H1 (cell line): ENCODE measurements around the gene CD300LF.

Source experiments
- CBX5 ChIP-seq: fragments of 300-800, 300-1000 bp; sonication (generic); IDR thresholded peaks from 2 replicates; pipeline ENCODE4 v1.7.1; 2016; ENCODE audit warnings: antibody characterized with exemption, low read length, low read depth
- CEBPB ChIP-seq: IDR thresholded peaks from 2 replicates; pipeline ENCODE4 v1.6.1; 2012; ENCODE audit warnings: low read depth, low read length
- CTCF ChIP-seq, 3 experiments: IDR thresholded peaks; 1 replicate in 2 of 3; 2 replicates in 1 of 3; pipeline versions ENCODE4 v1.5.1 to v1.6.1; 2011; ENCODE audit warnings: low read length in 3 of 3, mild to moderate bottlenecking in 3 of 3, inconsistent platforms in 2 of 3, low read depth in 1 of 3, moderate library complexity in 1 of 3; ENCODE audit not compliant: insufficient read depth in 1 of 3; ENCODE audit errors: control extremely low read depth in 1 of 3
- EZH2 ChIP-seq: fragments of 200-600 bp; sonication (generic); IDR thresholded peaks from 2 replicates; pipeline ENCODE4 v1.7.1; 2012; ENCODE audit warnings: low read depth, mild to moderate bottlenecking, moderate library complexity, low read length, inconsistent platforms; ENCODE audit not compliant: severe bottlenecking
- KDM1A ChIP-seq: fragments of 200-600, 300-600 bp; sonication (generic); IDR thresholded peaks from 2 replicates; pipeline ENCODE4 v1.7.1; 2016; ENCODE audit warnings: mild to moderate bottlenecking, low read length, borderline replicate concordance
- MAX ChIP-seq: IDR thresholded peaks from 2 replicates; pipeline ENCODE4 v1.6.1; 2012; ENCODE audit warnings: inconsistent platforms
- POLR2A ChIP-seq, 2 experiments: IDR thresholded peaks; 1 replicate in 1 of 2; 2 replicates in 1 of 2; pipeline ENCODE4 v1.6.1; 2011; ENCODE audit warnings: low read depth in 2 of 2, low read length in 2 of 2, mild to moderate bottlenecking in 2 of 2; ENCODE audit errors: control extremely low read depth in 1 of 2
- RAD21 ChIP-seq, 2 experiments: IDR thresholded peaks in 1 of 2; conservative IDR thresholded peaks in 1 of 2; 2 replicates each; pipeline ENCODE4 v1.6.1; 2011; ENCODE audit warnings: low read depth in 2 of 2, low read length in 2 of 2, improper control_type of control experiment in 1 of 2, inconsistent platforms in 1 of 2, mild to moderate bottlenecking in 1 of 2, moderate library complexity in 1 of 2
- SIX5 ChIP-seq: IDR thresholded peaks from 2 replicates; pipeline ENCODE4 v1.6.1; 2011; ENCODE audit warnings: mild to moderate bottlenecking, low read depth, low read length
- TCF12 ChIP-seq: IDR thresholded peaks from 2 replicates; pipeline ENCODE4 v1.6.1; 2011; ENCODE audit warnings: low read depth, mild to moderate bottlenecking, low read length
- TEAD4 ChIP-seq: IDR thresholded peaks from 2 replicates; pipeline ENCODE4 v1.6.1; 2012; ENCODE audit warnings: low read depth, low read length, inconsistent platforms, mixed read lengths
- YY1 ChIP-seq: IDR thresholded peaks from 2 replicates; pipeline ENCODE4 v1.6.1; 2011; ENCODE audit warnings: low read depth, mild to moderate bottlenecking, low read length

GRCh38 chr17:74760404-74761105, 47.8 kb upstream of the CD300LF start:
- TF ChIP-seq RAD21 (IDR thresholded peaks at IDR 0.05 in 1 of 2, conservative IDR thresholded peaks at IDR 0.05 in 1 of 2; ENCODE audit: low read depth in 2 of 2, low read length in 2 of 2) (no peak), CTCF (IDR thresholded peaks at IDR 0.05; ENCODE audit: control extremely low read depth in 1 of 3, insufficient read depth in 1 of 3, low read depth in 1 of 3, low read length in 3 of 3) (no peak), YY1 (no peak), TEAD4 (no peak), POLR2A (IDR thresholded peaks at IDR 0.05; ENCODE audit: control extremely low read depth in 1 of 2, low read depth in 2 of 2, low read length in 2 of 2) (no peak), SIX5 (no peak), MAX (no peak), TCF12 (no peak), CEBPB (no peak), KDM1A (no peak), EZH2 (no peak), CBX5 (no peak)
